HG03066 (cell line): Measurements from ENCODE around the gene TBC1D2B.
"Not testable (repeated sequence)": the region's sequence is repeated elsewhere in the genome, so short reads cannot be mapped to it uniquely, and the experiment has no call there.

ENCODE experiments used
- ATAC-seq: cut with Tn5 transposase; IDR thresholded peaks from one replicate; pipeline ENCODE4 v1.9.1; 2021; ENCODE audit warnings: low read depth; ENCODE audit not compliant: unreplicated experiment

TBC1D2B gene

GRCh38 chr15:77993374-77993911 lies 84.1 kb downstream of the TBC1D2B start:
- no peak for ATAC-seq

- ATAC-seq, result no peak
Observed at GRCh38 chr15:77992356-77993222, 84.9 kb downstream of the TBC1D2B start.

GRCh38 chr15:77991658-77992201 lies 85.8 kb downstream of the TBC1D2B start:
- ATAC-seq, result not testable (repeated sequence)

DNA sequence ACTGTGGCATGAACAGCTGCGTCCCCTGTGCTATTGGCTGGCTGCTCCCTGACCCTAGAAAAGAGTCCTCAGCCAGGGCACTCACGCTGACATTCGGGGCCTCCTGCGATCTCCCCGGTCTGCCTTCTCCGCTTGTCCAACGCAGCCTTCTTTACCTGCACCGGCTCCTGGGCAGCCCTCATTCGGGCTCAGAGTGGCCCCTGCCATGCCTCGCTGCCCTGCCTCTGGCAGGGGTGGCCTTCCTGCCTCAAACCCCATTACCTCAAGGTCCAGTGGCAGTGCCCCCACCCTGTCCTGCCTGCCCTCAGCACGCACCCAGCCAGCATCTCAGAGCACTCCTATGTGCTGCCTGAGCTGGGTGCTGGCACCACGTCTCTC lies 86.5 kb downstream of the TBC1D2B start:
- no peak for ATAC-seq

GRCh38 chr15:77989296-77990143 lies 88.0 kb downstream of the TBC1D2B start:
- no peak for ATAC-seq

DNA sequence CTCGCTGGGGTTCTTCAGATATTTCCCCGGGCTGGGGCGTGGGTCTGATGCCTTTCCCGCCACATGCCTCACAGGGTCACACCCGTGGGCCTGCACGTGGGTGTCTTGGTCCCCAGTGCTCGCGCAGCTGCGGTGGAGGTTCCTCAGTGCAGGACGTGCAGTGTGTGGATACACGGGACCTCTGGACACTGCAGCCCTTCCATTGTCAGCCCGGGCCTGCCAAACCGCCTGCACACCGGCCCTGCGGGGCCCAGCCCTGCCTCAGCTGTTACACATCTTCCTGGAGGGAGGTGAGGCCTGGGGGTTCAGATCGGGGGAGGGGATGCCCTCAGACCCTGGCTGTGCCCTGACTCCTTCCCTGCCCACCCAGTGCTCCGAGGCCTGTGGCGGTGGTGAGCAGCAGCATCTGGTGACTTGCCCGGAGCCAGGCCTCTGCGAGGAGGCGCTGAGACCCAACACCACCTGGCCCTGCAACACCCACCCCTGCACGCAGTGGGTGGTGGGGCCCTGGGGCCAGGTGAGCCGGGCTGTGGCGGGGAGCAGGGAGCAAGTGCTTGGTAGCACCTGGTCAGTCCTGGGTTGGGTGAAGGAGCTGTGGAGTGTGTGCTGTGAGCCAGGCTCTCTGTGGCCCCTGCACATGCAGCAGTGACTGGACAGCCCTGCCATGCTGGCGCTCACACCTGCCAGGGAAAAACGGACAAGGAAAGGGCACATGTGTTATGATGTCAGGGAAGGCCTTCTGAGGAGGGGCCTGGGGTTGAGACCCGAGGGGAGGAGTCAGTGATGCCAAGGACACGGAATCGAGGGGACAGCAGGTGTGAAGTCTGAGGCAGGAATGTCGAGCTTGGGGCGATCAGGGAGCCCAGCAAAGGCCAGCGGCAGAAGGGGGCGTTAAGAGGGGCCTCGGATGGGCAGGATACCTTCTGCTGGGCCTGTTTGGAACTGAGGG lies 88.9 kb downstream of the TBC1D2B start:
- ATAC-seq, result no peak

DNA sequence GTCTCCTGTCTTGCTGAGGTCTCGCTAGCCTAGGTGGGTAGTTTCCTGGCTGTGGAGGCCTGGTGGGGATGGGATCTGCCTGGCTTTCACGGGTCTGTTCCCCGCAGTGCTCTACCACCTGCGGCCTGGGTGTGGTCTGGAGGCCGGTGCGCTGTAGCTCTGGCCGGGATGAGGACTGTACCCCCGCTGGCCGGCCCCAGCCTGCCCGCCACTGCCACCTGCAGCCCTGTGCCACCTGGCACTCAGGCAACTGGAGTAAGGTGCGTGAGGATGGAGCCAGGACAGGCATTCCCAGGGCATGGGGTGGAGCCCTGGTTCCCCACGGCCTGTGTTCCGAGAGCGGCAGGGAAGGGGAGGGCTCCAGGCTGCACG lies 89.8 kb downstream of the TBC1D2B start:
- ATAC-seq, result not testable (repeated sequence)

GRCh38 chr15:77986891-77987764 lies 90.4 kb downstream of the TBC1D2B start:
- ATAC-seq, result no peak

GRCh38 chr15:77985931-77986480 lies 91.5 kb downstream of the TBC1D2B start:
- ATAC-seq, result no peak

DNA sequence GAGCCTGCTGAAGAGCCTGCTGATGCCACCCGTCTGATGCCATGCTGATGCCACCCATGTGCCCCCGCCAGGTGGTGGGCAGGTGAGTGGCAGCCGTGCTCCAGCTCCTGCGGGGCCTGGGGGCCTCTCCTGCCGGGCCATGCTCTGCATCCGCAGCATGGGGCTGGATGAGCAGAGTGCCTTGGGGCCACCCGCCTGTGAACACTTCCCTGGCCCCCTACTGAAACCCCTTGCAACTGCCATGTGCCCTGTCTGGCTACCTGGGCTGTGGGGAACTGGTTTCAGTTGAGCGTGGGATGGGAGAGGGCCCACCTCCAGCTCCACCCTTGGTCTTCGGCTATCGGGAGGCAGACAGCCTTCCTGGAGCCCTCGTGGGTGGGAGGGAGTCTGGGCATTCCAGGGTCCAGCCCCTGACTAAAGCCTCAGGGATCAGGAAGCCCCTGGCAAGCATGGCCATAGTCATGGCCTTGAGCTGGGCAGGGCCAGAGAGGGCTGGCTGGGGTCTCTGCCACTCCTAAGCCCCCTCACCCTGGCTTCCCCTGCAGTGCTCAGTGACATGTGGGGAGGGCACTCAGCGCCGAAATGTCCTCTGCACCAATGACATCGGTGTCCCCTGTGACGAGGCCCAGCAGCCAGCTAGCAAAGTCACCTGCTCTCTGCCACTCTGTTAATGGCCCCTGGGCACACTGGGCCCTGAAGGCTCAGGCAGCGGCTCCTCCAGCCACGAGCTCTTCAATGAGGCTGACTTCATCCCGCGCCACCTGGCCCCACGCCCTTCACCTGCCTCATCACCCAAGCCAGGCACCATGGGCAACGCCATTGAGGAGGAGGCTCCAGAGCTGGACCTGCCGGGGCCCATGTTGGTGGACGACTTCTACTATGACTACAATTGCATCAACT lies 92.2 kb downstream of the TBC1D2B start:
- no peak for ATAC-seq

DNA sequence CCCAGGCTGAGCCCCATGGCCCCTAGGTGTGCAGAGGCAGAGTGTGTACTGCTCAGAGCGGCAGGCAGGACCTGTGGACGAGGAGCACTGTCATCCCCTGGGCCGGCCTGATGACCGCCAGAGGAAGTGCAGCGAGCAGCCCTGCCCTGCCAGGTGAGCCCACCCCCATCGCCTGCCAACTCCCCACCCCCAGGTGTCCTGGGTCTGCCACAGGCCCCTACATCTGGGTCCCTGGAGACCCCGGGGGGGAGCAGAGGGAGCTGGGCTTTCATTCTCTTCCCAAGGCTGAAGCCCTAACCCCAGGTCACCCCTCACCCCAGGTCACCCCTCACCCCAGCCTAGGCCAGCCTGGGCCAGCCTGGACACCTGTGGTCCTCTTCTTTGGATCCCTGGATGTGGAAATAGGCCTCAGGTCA lies 93.1 kb downstream of the TBC1D2B start:
- no peak for ATAC-seq

DNA sequence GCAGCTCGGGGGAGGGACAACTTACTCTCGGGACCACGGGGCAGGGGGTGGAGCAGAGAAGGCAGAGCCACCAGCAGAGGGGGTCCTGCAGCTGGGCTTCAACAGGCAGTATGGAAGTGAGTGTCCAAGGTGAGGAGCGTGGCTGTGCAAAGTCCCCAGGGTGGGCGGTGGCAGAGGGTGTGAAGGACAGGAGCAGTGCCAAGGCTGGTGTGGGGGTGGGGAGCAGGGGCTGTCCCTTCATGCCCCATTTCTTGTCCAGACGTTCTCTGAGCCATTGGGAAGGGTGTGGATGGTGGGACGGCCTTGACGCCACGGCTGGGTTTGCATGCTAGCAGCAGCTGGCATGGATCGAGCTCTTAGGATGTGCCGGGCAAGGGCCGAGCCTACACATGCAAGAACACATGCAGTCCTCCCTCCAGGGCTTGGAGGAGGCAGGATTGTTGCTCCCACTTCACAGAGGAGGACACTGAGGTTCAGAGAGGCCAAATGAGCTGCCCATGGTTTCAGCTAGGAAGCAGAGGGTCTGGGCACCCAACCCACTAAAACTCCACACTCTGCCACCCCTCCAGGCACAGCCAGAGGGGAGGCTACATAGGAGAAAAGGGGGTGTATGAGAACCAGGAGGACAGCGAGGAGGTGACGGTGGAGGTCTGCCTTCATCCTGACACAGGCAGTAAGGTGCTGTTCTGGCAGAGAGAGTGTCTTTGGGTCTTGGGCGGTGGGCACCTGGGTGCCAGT lies 93.6 kb downstream of the TBC1D2B start:
- ATAC-seq, result no peak

DNA sequence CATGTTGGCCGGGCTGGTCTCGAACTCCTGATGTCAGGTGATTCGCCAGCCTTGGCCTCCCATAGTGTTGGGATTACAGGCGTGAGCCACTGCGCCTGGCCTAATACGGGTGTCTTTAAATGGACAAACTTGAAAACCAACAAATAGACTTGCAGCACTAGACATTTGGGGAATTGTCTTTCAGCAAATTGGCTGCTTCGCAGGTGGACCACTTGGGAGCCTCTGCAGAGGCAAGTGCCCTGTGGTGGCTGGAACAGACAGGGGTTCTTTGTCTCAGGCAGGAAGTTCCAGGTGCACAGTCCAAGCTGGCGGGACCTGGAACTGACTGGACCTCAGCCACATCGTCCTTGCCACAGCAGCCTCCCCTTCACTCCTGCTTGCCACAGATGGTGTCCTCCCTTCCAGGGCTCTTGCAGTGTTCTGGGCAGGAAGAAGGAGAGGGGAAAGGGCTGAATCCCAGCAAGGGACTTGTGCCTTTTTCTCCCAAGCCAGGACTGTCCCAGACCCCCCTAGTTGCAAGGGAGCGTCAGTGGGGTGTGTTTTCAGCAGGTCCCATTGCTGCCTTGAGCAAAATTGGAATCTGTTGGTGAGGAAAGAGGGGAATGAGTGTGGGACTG lies 94.3 kb downstream of the TBC1D2B start:
- no peak for ATAC-seq

- ATAC-seq, result no peak
Observed at GRCh38 chr15:77982127-77982490, 95.4 kb downstream of the TBC1D2B start.

GRCh38 chr15:77981281-77982126 lies 96.0 kb downstream of the TBC1D2B start:
- no peak for ATAC-seq

GRCh38 chr15:77980674-77981073 lies 96.8 kb downstream of the TBC1D2B start:
- not testable (repeated sequence) for ATAC-seq
